ENCODE results near the gene ARPIN. TPM values are rescaled to one million over a fixed set of nuclear protein-coding genes. Genes with fewer than 3 reads are reported as not detected.

Gene ARPIN
- total and polyA plus RNA-seq, 2 experiments from 2014 or later: 10.5 to 26.6 TPM

- no peak overlapping the region for H3K27ac ChIP-seq
- H3K4me3 ChIP-seq: no peak overlapping the region
- TF ChIP-seq CTCF (IDR thresholded peaks at IDR 0.05; ENCODE audit: low read depth, low read length): no peak
- DNase-seq (ENCODE audit: low read depth in 1 of 2, low spot score in 1 of 2): no peak
- H3K36me3 ChIP-seq: no peaks in the 10 kb centered on the region
- H3K4me1 ChIP-seq (ENCODE audit: low read depth): no peaks in the 10 kb centered on the region
- no peaks in the 10 kb centered on the region for H3K9me3 ChIP-seq (ENCODE audit: low read depth)
- no peaks in the 10 kb centered on the region for H3K27me3 ChIP-seq
Observed at GRCh38 chr15:89936051-89936785, 23.5 kb upstream of the ARPIN start.

- no peaks in the 10 kb centered on the region for H3K27me3 ChIP-seq
- H3K27ac ChIP-seq: no peak overlapping the region
- H3K4me1 ChIP-seq (ENCODE audit: low read depth): no peaks in the 10 kb centered on the region
- H3K36me3 ChIP-seq: no peaks in the 10 kb centered on the region
- no peak for TF ChIP-seq CTCF (IDR thresholded peaks at IDR 0.05; ENCODE audit: low read depth, low read length)
- DNase-seq (ENCODE audit: low read depth in 1 of 2, low spot score in 1 of 2): no peak
- H3K4me3 ChIP-seq: no peak overlapping the region
- no peaks in the 10 kb centered on the region for H3K9me3 ChIP-seq (ENCODE audit: low read depth)
Observed at GRCh38 chr15:89932880-89933279, 20.1 kb upstream of the ARPIN start.

- Histone ChIP-seq H3K4me3 (no peak overlapping the region), H3K27ac (no peak overlapping the region), H3K4me1 (ENCODE audit: low read depth) (no peaks in the 10 kb centered on the region), H3K27me3 (no peaks in the 10 kb centered on the region), H3K9me3 (ENCODE audit: low read depth) (no peaks in the 10 kb centered on the region), H3K36me3 (no peaks in the 10 kb centered on the region)
- DNase-seq (ENCODE audit: low read depth in 1 of 2, low spot score in 1 of 2): no peak
- TF ChIP-seq CTCF (IDR thresholded peaks at IDR 0.05; ENCODE audit: low read depth, low read length): no peak
Observed at GRCh38 chr15:89928421-89928820, 15.7 kb upstream of the ARPIN start.

- TF ChIP-seq CTCF (IDR thresholded peaks at IDR 0.05; ENCODE audit: low read depth, low read length): no peak
- Histone ChIP-seq H3K4me3 (no peak overlapping the region), H3K27me3 (no peaks in the 10 kb centered on the region), H3K27ac (no peak overlapping the region), H3K9me3 (ENCODE audit: low read depth) (no peaks in the 10 kb centered on the region), H3K4me1 (ENCODE audit: low read depth) (no peaks in the 10 kb centered on the region), H3K36me3 (no peaks in the 10 kb centered on the region)
- peak in 1 of 2 donors; percentile 16 for DNase-seq (ENCODE audit: low read depth in 1 of 2, low spot score in 1 of 2)
Observed at GRCh38 chr15:89926158-89926557, 13.4 kb upstream of the ARPIN start.

- no peak overlapping the region for H3K27ac ChIP-seq
- TF ChIP-seq CTCF (IDR thresholded peaks at IDR 0.05; ENCODE audit: low read depth, low read length): no peak
- no peaks in the 10 kb centered on the region for H3K36me3 ChIP-seq
- no peaks in the 10 kb centered on the region for H3K4me1 ChIP-seq (ENCODE audit: low read depth)
- no peaks in the 10 kb centered on the region for H3K9me3 ChIP-seq (ENCODE audit: low read depth)
- H3K27me3 ChIP-seq: no peaks in the 10 kb centered on the region
- DNase-seq (ENCODE audit: low read depth in 1 of 2, low spot score in 1 of 2): no peak
- no peak overlapping the region for H3K4me3 ChIP-seq
Observed at GRCh38 chr15:89917442-89918101, 4.8 kb upstream of the ARPIN start.

All from cardiac muscle cell (in vitro differentiated cells and primary cell).